NT2/D1 (cell line): ENCODE data around the gene IER3.

Source experiments
- SUZ12 ChIP-seq: IDR thresholded peaks from 2 replicates; pipeline ENCODE4 v1.6.1; 2011; ENCODE audit not compliant: insufficient read length, insufficient read depth; ENCODE audit errors: extremely low read depth
- ZNF274 ChIP-seq: IDR thresholded peaks from 2 replicates; pipeline ENCODE4 v1.6.1; 2011; ENCODE audit warnings: mild to moderate bottlenecking, low read depth, low read length

GRCh38 chr6:30769088-30769852 lies 24.9 kb upstream of the IER3 start:
- TF ChIP-seq ZNF274 (no peak), SUZ12 (no peak)
